ENCODE data around the gene CNDP1. TPM values are rescaled to one million over a fixed set of nuclear protein-coding genes. Genes with fewer than 3 reads are reported as not detected.

CNDP1 gene
- total and polyA plus RNA-seq, 7 experiments from 2014 or later: 0.12 to 0.34 (median 0.19) TPM; not detected in 4

DNA sequence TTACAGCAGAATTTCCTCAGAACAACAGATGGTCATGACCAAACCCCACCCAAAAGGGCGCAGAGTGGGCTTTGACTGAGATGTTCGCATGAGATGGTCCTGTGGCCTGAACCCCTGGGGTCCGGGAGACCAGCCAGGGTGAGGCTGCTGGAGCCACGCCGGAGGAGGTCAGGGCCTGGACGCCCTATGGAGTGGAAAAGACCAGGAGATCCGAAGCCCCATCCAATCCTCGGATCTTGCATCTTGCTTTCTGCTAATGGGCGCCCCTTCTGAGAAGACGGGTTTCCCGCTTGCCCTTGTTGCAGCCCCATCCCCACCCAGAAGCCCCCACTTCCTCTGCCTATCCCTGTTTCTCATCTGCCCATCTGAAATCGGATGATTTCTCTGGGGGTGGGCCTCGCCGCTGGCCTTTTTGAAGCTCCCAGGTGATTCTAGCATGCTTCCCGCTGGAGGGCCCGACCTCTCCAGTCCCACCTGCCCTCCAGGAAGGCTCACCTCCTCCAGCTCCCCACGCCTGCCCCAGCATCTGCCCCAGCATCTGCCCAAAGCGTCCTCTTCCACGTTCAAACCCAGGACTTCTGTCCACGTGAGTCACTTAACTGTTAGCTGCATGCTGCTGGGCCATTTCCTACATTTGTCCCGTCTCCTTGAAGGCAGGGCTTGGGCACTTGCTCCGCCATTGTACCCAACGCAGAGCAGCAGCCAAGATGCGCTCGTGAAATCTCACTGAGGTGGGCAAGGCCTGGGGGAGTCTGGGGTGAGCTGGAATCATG lies 4.3 kb upstream of the CNDP1 start:
- H3K4me1 Mint-ChIP-seq: no peaks in the 10 kb centered on the region
- no peak overlapping the region for H3K4me3 Mint-ChIP-seq
- ATAC-seq (no peak), DNase-seq (no peak)
- Histone ChIP-seq H3K36me3 (ENCODE audit: control insufficient read depth in 2 of 3, insufficient read depth in 3 of 3, low read length in 3 of 3) (no peaks in the 10 kb centered on the region), H3K4me3 (ENCODE audit: low read length) (no peak overlapping the region), H3K27me3 (ENCODE audit: control insufficient read depth in 2 of 2, insufficient read depth in 2 of 2, low read length in 2 of 2) (no peaks in the 10 kb centered on the region), H3K4me1 (ENCODE audit: control insufficient read depth in 2 of 2, insufficient read depth in 2 of 2, low read length in 2 of 2) (no peaks in the 10 kb centered on the region), H3K27ac (ENCODE audit: low read depth, low read length) (no peak overlapping the region), H3K9me3 (ENCODE audit: control insufficient read depth in 2 of 3, low read length in 3 of 3) (no peaks in the 10 kb centered on the region)
- ChIA-PET POLR2A (no interaction called here), CTCF (no interaction called here)
- H3K9me3 Mint-ChIP-seq: peaks cover 0 to 4% (median 0%) of the 10 kb centered on the region in 11 donors
- H3K27me3 Mint-ChIP-seq: peaks cover 0 to 19% (median 5%) of the 10 kb centered on the region in 5 donors
- H3K27ac Mint-ChIP-seq: no peak overlapping the region
- no peaks in the 10 kb centered on the region for H3K36me3 Mint-ChIP-seq
- intact Hi-C loops (cut with micrococcal nuclease): no loop called here

DNA sequence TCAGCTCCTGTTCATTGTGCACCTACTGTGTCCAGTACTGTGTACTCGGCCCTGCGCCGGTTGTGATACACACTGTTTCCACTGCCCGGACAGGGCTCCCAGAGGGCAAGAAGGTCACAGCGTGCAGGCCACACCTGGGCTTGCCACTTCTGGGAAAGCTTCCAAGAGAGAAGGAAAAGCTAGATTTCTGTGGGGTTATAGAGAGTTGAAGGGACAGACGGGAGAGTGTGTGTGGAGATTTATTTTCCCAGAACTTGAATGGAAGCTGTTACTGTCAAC lies 3.8 kb upstream of the CNDP1 start:
- no peaks in the 10 kb centered on the region for H3K4me1 ChIP-seq (ENCODE audit: control insufficient read depth in 2 of 2, insufficient read depth in 2 of 2, low read length in 2 of 2)
- POLR2A ChIA-PET: no interaction called here
- H3K4me3 ChIP-seq (ENCODE audit: low read length): no peak overlapping the region
- ATAC-seq: no peak
- no peaks in the 10 kb centered on the region for H3K9me3 ChIP-seq (ENCODE audit: control insufficient read depth in 2 of 3, low read length in 3 of 3)
- CTCF ChIA-PET: no interaction called here
- peaks cover 0 to 4% (median 0%) of the 10 kb centered on the region in 11 donors for H3K9me3 Mint-ChIP-seq
- no peaks in the 10 kb centered on the region for H3K36me3 Mint-ChIP-seq
- peaks cover 0 to 19% (median 5%) of the 10 kb centered on the region in 5 donors for H3K27me3 Mint-ChIP-seq
- no peaks in the 10 kb centered on the region for H3K36me3 ChIP-seq (ENCODE audit: control insufficient read depth in 2 of 3, insufficient read depth in 3 of 3, low read length in 3 of 3)
- H3K4me1 Mint-ChIP-seq: no peaks in the 10 kb centered on the region
- intact Hi-C loops (cut with micrococcal nuclease): no loop called here
- H3K27ac ChIP-seq (ENCODE audit: low read depth, low read length): no peak overlapping the region
- no peak overlapping the region for H3K4me3 Mint-ChIP-seq
- DNase-seq: no peak
- H3K27me3 ChIP-seq (ENCODE audit: control insufficient read depth in 2 of 2, insufficient read depth in 2 of 2, low read length in 2 of 2): no peaks in the 10 kb centered on the region
- no peak overlapping the region for H3K27ac Mint-ChIP-seq

DNA sequence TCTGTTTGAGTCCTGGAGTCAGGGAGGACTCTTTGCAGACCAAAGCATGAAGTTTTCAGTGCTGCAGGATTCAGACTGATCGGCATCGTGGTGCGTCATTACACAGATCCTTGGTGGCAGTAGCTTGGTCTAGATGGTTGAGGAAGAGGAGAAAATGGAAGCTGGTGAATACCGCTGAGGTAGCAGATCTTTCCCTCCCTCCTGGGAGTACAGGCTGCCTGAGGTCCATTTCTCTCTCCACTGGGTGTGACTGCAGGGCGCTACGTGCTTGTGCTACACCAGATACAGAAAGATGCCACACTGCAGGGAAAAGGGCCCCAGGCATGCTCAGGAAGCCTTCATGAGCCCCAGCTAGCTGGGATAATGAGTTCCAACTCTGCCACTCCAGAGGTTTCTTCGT lies 3.3 kb upstream of the CNDP1 start:
- Mint-ChIP-seq H3K4me1 (no peaks in the 10 kb centered on the region), H3K27ac (no peak overlapping the region), H3K9me3 (peaks cover 0 to 4% (median 0%) of the 10 kb centered on the region in 11 donors), H3K36me3 (no peaks in the 10 kb centered on the region), H3K4me3 (no peak overlapping the region), H3K27me3 (peaks cover 0 to 19% (median 5%) of the 10 kb centered on the region in 5 donors)
- no peaks in the 10 kb centered on the region for H3K27me3 ChIP-seq (ENCODE audit: control insufficient read depth in 2 of 2, insufficient read depth in 2 of 2, low read length in 2 of 2)
- no peaks in the 10 kb centered on the region for H3K36me3 ChIP-seq (ENCODE audit: control insufficient read depth in 2 of 3, insufficient read depth in 3 of 3, low read length in 3 of 3)
- no peaks in the 10 kb centered on the region for H3K9me3 ChIP-seq (ENCODE audit: control insufficient read depth in 2 of 3, low read length in 3 of 3)
- H3K27ac ChIP-seq (ENCODE audit: low read depth, low read length): no peak overlapping the region
- POLR2A ChIA-PET: interaction anchor here (0.6 kb wide), 1 partner anchor 9 kb away, joined by 3 read pairs; no protein-coding TSS in a partner anchor
- CTCF ChIA-PET: no interaction called here
- intact Hi-C loops (cut with micrococcal nuclease): no loop called here
- no peak overlapping the region for H3K4me3 ChIP-seq (ENCODE audit: low read length)
- ATAC-seq (no peak), DNase-seq (no peak)
- H3K4me1 ChIP-seq (ENCODE audit: control insufficient read depth in 2 of 2, insufficient read depth in 2 of 2, low read length in 2 of 2): no peaks in the 10 kb centered on the region

DNA sequence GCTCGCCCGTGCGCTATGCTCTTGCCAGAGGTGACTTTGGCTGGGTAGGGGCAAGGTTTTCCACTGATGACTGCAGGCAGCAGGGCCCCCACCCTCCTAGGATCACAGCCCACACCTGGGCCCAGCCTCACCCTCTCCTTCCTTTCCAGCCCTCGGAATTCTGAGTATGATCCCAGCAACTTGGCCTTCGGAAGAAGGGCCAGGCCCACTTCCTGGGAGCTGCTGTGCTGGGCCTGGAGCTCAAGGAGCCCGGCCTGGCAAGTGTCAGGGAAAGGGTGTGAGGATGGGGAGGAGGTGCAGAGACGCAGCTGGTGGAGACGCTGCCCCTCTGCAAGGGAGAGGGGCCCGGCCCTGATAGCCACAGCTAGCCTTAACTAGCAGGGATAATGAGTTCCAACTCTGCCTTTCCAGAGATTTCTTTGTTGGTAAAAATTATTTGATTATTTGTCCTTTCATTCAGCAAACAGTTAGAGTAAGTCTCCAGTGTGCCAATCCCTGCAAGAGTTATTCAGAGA lies 1.7 kb upstream of the CNDP1 start:
- ATAC-seq: no peak
- peaks cover 0 to 18% (median 5%) of the 10 kb centered on the region in 5 donors for H3K27me3 Mint-ChIP-seq
- no peaks in the 10 kb centered on the region for H3K36me3 ChIP-seq (ENCODE audit: control insufficient read depth in 2 of 3, insufficient read depth in 3 of 3, low read length in 3 of 3)
- no peak overlapping the region for H3K27ac ChIP-seq (ENCODE audit: low read depth, low read length)
- no peak overlapping the region for H3K4me3 ChIP-seq (ENCODE audit: low read length)
- no peaks in the 10 kb centered on the region for H3K27me3 ChIP-seq (ENCODE audit: control insufficient read depth in 2 of 2, insufficient read depth in 2 of 2, low read length in 2 of 2)
- no peak overlapping the region for H3K4me3 Mint-ChIP-seq
- ChIA-PET CTCF (no interaction called here), POLR2A (no interaction called here)
- no peaks in the 10 kb centered on the region for H3K4me1 Mint-ChIP-seq
- no peak for DNase-seq
- no peak overlapping the region for H3K27ac Mint-ChIP-seq
- intact Hi-C loops (cut with micrococcal nuclease): no loop called here
- no peaks in the 10 kb centered on the region for H3K4me1 ChIP-seq (ENCODE audit: control insufficient read depth in 2 of 2, insufficient read depth in 2 of 2, low read length in 2 of 2)
- H3K9me3 Mint-ChIP-seq: peaks cover 0 to 4% (median 0%) of the 10 kb centered on the region in 11 donors
- H3K36me3 Mint-ChIP-seq: no peaks in the 10 kb centered on the region
- no peaks in the 10 kb centered on the region for H3K9me3 ChIP-seq (ENCODE audit: control insufficient read depth in 2 of 3, low read length in 3 of 3)

DNA sequence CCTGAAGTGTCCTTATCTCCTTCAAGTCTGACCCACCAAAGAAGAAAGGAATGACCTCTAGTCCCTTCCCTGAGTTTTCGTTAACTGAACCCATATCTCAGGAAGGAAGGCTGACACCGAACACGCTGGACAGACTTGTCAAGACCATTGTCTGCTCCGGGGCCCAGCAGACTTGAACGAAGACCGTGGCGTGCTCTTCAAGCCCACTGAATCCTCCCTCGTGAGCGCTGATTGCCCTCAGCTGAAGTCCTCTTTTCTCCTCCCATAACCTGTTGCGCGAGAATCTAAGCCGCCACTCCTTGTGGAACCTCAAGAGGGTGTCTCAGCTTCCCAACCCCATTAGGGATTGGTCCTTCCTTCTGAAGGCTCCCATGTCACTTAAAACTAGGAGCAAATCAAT lies 634 bp upstream of the CNDP1 start:
- ChIA-PET CTCF (no interaction called here), POLR2A (no interaction called here)
- DNase-seq (no peak), ATAC-seq (no peak)
- Histone ChIP-seq H3K27ac (ENCODE audit: low read depth, low read length) (no peak overlapping the region), H3K4me3 (ENCODE audit: low read length) (no peak overlapping the region), H3K36me3 (ENCODE audit: control insufficient read depth in 2 of 3, insufficient read depth in 3 of 3, low read length in 3 of 3) (no peaks in the 10 kb centered on the region), H3K27me3 (ENCODE audit: control insufficient read depth in 2 of 2, insufficient read depth in 2 of 2, low read length in 2 of 2) (no peaks in the 10 kb centered on the region), H3K4me1 (ENCODE audit: control insufficient read depth in 2 of 2, insufficient read depth in 2 of 2, low read length in 2 of 2) (no peaks in the 10 kb centered on the region), H3K9me3 (ENCODE audit: control insufficient read depth in 2 of 3, low read length in 3 of 3) (no peaks in the 10 kb centered on the region)
- intact Hi-C loops (cut with micrococcal nuclease): no loop called here
- H3K27me3 Mint-ChIP-seq: peaks cover 0 to 11% (median 5%) of the 10 kb centered on the region in 5 donors
- no peak overlapping the region for H3K27ac Mint-ChIP-seq
- H3K36me3 Mint-ChIP-seq: no peaks in the 10 kb centered on the region
- H3K9me3 Mint-ChIP-seq: peaks cover 0 to 4% (median 0%) of the 10 kb centered on the region in 11 donors
- H3K4me1 Mint-ChIP-seq: no peaks in the 10 kb centered on the region
- no peak overlapping the region for H3K4me3 Mint-ChIP-seq

DNA sequence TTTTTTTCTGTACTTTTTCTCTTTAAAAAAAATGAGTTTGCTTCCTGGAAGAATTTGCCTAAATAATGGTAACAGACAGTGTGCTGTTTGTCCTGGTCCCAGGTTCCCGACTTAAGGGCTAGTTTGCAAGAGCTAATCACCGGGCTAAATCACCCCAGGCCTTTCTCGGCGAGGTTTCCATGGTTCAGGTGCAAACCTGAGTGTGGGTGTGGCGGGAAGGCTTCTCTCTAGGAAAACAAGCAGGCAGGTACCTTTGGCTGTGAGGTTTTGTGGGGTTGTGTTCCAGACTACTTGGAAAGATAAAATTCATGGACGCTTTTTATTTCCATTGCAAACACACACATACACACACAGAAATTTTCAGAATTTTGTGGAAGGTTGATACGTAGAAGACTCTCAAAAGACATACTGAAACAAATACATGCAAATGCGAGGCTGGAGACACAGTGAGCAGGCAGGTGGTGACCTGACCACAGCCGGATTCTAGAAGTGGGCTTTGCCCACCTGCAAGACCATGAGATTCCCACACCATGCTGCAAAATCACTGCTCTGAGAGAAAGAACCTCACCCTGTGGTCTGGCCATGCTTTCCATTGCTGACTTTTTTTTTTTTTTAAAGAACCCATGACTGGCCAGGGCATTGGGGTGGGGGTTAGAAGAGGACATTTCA lies 815 bp downstream of the CNDP1 start:
- H3K36me3 Mint-ChIP-seq: no peaks in the 10 kb centered on the region
- intact Hi-C loops (cut with micrococcal nuclease): no loop called here
- no peak for DNase-seq
- Histone ChIP-seq H3K4me3 (ENCODE audit: low read length) (no peak overlapping the region), H3K4me1 (ENCODE audit: control insufficient read depth in 2 of 2, insufficient read depth in 2 of 2, low read length in 2 of 2) (no peaks in the 10 kb centered on the region), H3K9me3 (ENCODE audit: control insufficient read depth in 2 of 3, low read length in 3 of 3) (no peaks in the 10 kb centered on the region), H3K36me3 (ENCODE audit: control insufficient read depth in 2 of 3, insufficient read depth in 3 of 3, low read length in 3 of 3) (no peaks in the 10 kb centered on the region), H3K27me3 (ENCODE audit: control insufficient read depth in 2 of 2, insufficient read depth in 2 of 2, low read length in 2 of 2) (no peaks in the 10 kb centered on the region), H3K27ac (ENCODE audit: low read depth, low read length) (no peak overlapping the region)
- ChIA-PET POLR2A (no interaction called here), CTCF (interaction anchor here (0.6 kb wide), 1 partner anchor 484 kb away, joined by 3 read pairs; no protein-coding TSS in a partner anchor)
- no peak for ATAC-seq
- H3K4me1 Mint-ChIP-seq: no peaks in the 10 kb centered on the region
- H3K4me3 Mint-ChIP-seq: no peak overlapping the region
- no peak overlapping the region for H3K27ac Mint-ChIP-seq
- H3K9me3 Mint-ChIP-seq: peaks cover 0 to 4% (median 0%) of the 10 kb centered on the region in 11 donors
- peaks cover 0 to 8% (median 5%) of the 10 kb centered on the region in 5 donors for H3K27me3 Mint-ChIP-seq

DNA sequence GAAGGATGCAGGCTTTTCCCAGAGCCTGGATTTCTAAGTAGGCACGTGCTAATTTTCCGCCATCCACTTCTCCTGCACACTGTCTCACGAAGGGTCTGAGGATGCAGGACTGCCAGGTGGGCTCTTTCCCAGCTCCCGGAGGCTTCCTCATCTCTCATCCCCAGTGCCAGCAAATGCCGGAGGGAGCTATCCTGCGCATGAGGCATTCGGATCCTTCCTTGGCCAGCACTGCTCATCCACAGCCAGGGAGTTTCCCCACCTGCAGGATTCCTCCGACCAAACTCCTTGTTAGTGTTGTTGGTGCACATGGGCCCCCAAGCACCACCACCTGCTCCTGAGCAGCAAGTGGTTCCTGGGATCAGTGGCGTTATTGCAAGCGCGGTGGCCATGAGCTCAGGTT lies 5.0 kb downstream of the CNDP1 start:
- Mint-ChIP-seq H3K36me3 (no peaks in the 10 kb centered on the region), H3K4me1 (no peaks in the 10 kb centered on the region), H3K27ac (no peak overlapping the region), H3K9me3 (peaks cover 0 to 4% (median 0%) of the 10 kb centered on the region in 11 donors), H3K4me3 (no peak overlapping the region), H3K27me3 (peaks cover 0 to 8% (median 0%) of the 10 kb centered on the region in 5 donors)
- Histone ChIP-seq H3K36me3 (ENCODE audit: control insufficient read depth in 2 of 3, insufficient read depth in 3 of 3, low read length in 3 of 3) (no peaks in the 10 kb centered on the region), H3K27ac (ENCODE audit: low read depth, low read length) (no peak overlapping the region), H3K4me3 (ENCODE audit: low read length) (no peak overlapping the region), H3K4me1 (ENCODE audit: control insufficient read depth in 2 of 2, insufficient read depth in 2 of 2, low read length in 2 of 2) (no peaks in the 10 kb centered on the region), H3K9me3 (ENCODE audit: control insufficient read depth in 2 of 3, low read length in 3 of 3) (no peaks in the 10 kb centered on the region), H3K27me3 (ENCODE audit: control insufficient read depth in 2 of 2, insufficient read depth in 2 of 2, low read length in 2 of 2) (no peaks in the 10 kb centered on the region)
- no peak for DNase-seq
- ATAC-seq: no peak
- intact Hi-C loops (cut with micrococcal nuclease): no loop called here
- CTCF ChIA-PET: no interaction called here
- POLR2A ChIA-PET: no interaction called here

Measured in naive thymus-derived CD4-positive, alpha-beta T cell (primary cell).